ENCODE data around the gene SLC25A22.

The SLC25A22 gene

DNA sequence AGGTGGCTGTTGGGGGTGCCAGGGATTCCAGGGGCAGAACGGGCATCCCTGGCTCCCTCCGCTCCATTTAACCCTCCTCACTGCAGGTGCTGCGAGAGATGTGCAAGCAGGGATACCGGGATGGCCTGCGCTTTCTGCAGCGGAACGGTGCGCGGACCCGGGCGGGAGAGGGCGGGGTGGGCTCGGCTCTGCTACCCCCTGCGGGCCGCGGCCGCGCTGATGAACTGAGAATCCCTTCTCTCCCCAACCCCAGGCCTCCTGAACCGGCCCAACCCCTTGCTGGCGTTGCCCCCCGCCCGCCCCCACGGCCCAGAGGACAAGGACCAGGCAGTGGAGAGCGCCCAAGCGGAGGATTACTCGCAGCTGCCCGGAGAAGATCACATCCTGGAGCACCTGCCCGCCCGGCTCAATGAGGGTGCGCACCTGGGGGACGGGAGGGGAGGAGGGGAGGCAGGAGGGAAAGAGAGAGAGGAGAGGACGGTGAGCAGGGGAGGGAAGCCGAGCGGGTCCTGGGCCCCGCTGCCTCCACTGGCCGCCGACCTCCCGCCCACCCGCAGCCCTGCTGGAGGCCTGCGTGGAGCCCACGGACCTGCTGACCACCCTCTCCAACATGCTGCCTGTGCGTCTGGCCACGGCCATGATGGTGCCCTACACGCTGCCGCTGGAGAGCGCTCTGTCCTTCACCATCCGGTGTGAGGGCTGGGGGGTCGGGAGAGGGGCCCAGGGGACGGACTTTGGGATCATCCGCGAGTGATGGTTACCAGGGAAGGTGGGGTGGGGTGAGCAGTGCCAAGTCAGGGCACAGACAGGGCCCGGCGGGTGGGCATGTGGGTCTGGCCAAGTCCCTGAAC is 25.6 kb upstream of the SLC25A22 start:
- DNase-seq (ENCODE audit: low spot score): no peak
- no peak for FAIRE-seq

DNA sequence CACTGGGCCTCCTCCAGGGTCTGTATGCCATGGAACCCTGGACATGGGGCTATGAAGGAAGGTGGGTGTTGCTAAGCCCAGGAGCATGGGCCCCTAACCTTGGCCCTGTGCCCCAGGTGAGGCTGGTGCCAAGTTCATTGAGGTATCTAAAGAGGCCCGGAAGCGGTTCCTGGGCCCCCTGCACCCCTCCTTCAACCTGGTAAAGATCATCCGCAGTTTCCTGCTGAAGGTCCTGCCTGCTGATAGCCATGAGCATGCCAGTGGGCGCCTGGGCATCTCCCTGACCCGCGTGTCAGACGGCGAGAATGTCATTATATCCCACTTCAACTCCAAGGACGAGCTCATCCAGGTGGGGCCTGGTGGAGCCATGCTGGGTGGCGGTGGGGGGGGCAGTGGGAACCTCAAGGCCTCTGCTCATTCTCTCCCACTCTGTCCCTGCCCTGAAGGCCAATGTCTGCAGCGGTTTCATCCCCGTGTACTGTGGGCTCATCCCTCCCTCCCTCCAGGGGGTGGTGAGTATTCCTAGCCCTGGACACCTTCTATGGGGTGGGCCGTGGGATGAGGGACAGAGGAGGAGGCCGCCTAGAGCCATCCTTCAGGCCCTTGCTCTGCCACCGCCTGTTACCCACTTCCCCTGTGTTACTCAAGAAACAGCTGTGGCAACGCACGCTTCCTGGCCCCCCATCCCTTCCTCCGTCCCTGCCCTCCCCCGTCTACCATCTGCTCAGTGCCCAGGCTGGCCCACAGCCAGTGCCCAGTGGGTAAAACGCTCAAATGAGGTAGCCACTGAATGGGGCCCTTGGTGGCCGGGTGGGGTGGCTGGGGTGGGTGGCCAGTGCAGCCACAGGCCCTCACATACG is 23.7 kb upstream of the SLC25A22 start:
- DNase-seq (ENCODE audit: low spot score) (no peak), FAIRE-seq (no peak)

DNA sequence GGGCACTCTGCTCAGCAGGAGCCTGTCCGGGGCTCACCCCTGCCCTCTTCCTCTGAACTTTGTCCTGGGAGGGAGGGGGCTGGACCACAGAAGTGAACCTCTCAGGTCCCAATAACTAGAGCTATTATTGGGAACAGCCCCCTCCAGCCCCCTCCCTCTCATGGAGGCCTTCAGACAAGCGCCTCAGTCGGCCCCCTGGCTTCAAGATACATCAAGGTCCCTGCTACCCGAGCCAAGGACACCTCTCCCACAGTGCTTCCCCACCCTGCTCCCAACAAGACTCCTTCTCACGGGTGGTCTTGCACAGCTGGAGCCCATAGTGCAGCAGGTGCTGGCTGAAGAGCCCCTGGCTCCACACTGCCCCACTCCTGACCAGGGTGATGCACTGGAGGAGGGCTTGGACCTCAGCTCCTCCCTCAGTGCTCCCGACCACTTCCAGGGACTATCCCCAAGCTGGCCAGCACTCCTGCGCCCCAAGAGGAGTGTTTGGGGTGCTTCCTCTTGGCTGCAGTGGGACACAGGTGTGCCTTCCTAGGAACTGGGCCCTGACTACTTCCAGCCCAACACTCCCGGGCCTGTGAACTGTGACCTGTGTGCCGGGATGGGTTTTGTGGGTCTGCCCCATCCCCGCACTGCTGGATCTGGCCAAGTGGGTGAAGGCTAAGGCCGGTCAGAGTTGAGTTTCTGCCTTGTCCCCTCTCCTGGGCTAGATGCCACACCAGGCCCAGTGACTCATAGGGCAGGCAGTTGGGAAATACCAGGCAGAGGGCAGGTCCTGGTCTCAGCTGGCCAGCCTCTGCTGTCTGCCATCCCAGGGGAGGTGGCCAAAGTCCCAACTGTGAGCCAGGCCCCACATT is 22.8 kb upstream of the SLC25A22 start:
- DNase-seq (ENCODE audit: low spot score) (peak; percentile 85), FAIRE-seq (peak; percentile 80)

DNA sequence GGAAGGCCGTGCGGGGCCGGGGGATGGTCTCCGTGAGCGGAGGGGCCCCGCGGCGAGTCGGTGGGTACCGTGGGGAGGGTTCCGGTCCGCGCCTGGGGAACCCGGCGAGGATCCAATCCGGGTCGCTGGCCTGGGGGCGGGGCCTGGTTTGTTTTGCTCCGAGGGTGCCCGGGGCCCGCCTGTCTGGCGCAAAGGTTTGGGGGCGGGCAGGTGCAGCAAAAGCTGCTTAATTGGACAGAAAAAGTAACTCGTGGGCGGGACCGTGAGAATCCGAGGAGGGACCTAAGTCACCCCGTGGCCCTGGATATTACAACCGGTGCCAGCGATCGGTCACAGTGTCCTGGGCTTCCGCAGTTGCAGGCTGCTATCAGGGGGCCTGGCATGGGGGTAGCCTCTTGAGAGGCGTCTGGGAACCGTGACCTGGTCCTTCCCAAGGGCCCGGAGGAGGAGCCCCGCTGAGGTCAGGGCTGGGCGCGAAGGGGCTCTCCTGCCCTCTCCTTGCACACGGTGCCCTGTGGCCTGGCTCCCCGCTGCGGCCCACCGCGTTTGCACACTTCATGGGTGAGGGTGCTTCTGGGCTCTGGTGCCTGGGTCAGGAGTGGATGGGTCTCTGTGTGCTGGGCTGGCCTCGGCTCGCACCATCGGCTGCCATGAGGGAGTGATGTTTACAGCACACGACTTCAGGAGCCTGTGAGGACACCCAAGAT is 22.0 kb upstream of the SLC25A22 start:
- peak; percentile 61 for DNase-seq (ENCODE audit: low spot score)
- FAIRE-seq: peak; percentile 52

DNA sequence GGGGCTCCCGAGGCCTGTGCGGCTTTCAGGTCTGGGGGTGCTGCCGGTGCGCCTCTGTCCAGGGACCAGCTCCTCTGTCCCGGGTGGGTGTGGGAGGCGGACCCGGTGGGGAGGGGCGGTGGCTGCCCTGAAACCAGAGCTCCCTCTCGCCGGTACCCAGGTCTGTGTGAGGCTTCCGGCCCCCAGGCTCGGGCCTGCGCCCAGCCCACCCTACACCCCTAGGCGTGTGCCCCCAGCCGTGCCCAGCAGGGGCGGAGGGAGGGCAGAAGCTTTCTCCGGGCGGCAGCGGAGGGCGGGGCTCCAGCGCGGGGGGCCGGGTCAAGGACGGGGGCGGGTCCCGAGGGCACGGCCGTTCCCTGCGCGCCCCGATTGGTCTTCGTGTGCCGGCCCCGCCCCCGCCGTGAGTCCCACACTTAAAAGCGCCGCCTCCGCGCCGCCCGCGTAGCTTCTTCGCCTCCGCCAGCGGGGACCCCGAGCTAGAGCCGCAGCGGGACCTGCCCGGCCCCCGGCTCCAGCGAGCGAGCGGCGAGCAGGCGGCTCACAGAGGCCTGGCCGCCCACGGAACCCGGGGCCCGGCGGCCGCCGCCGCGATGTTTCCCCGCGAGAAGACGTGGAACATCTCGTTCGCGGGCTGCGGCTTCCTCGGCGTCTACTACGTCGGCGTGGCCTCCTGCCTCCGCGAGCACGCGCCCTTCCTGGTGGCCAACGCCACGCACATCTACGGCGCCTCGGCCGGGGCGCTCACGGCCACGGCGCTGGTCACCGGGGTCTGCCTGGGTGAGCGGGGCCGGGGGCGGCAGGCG is 21.2 kb upstream of the SLC25A22 start:
- FAIRE-seq (no peak), DNase-seq (ENCODE audit: low spot score) (peak; percentile 64)

DNA sequence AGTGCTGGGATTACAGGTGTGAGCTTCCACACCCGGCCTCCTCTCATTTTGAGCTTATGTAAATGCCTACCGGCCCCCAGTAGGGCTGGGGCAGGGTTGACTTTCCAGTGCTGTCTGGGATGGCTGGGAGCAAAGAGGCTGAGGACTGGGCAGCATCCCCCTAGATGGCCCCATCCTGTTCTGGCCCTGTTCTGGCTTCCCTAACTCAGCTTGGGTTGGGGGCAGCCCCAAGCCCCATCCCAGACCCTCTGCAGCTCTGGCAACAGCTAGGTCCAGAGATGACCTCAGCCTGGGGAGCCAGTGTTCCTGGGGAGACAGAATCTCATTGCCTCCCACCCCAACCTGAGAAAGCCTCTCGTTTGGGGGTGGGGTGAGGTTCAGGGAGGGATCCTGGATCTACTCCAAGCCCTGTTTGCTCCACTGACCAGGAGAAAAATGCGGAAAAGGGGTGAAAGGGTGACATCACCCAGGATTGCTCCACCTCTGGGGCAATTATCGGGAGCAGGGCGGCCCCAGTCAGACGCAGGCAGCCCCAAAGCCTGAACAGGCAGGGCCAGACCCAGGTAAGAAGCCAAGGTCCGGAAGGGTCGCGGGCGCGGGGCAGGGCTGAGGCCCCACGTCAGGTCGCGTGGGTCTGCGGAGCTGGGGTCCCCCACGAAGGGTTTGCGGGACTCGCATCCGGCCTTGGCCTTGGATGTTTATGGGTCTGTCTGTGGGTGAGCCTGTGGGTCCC is 20.5 kb upstream of the SLC25A22 start, which contains the start of gene PNPLA2:
Gene PNPLA2, plus strand, starts transcription at position 519 of the 733 bp plus-strand sequence. CDS start 805 bp downstream, outside the sequence.
- DNase-seq (ENCODE audit: low spot score) (no peak), FAIRE-seq (no peak)

DNA sequence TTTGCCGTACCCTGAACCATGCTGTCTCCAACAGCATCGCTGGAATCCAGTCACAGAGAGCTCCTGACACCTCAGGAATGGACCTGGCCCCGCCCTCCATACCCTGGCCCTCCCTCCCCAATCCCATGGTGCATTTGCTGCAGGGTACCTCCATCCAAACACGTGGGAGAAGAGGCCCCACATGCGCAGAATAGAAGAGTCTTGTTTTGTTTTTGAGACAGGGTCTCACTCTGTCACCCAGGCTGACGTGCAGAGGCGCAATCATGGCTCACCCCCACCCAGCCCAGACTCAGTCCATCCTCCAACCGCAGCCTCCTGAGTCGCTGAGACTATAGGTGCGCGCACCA is 18.3 kb upstream of the SLC25A22 start:
- no peak for FAIRE-seq

DNA sequence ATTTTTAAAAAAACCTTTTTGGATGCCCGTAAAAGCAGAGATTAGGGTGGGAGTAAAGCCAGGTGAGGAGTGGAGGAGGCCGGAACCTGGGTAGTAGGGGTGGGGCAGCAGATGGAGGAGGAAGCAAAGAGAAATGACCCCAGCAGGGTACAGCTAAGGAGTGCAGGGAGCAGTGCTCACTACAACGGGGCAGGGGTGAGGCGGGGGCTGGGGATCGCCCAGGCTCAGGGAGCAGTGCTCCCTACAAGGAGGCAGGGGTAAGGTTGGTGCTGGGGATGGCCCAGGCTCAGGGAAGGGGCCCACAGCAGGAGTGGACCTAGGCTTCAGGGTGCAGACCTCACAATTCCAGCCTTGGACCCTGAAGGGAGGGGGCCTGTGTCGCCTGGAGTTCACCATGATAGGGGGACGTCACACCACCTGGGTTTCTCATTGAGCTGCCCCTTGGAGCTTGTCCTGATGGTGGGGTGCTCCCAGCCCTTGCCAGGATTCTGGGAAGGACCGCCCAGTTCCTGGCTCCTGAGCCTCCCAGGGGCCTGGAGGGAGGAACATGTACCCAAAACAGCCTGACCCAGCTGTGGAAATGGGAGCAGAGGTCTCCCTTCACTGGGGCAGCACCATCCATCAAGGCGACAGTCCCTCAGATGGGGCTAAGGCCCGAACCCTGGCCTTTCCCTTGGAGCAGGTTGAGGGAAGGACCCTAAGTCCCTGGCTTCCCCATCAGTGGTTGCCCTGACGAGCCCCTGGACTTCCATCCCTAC is 17.8 kb upstream of the SLC25A22 start:
- FAIRE-seq: no peak
- DNase-seq (ENCODE audit: low spot score): no peak

More for the DNA sequence above, 18.3 kb upstream of the SLC25A22 start:
- DNase-seq (ENCODE audit: low spot score): no peak

DNA sequence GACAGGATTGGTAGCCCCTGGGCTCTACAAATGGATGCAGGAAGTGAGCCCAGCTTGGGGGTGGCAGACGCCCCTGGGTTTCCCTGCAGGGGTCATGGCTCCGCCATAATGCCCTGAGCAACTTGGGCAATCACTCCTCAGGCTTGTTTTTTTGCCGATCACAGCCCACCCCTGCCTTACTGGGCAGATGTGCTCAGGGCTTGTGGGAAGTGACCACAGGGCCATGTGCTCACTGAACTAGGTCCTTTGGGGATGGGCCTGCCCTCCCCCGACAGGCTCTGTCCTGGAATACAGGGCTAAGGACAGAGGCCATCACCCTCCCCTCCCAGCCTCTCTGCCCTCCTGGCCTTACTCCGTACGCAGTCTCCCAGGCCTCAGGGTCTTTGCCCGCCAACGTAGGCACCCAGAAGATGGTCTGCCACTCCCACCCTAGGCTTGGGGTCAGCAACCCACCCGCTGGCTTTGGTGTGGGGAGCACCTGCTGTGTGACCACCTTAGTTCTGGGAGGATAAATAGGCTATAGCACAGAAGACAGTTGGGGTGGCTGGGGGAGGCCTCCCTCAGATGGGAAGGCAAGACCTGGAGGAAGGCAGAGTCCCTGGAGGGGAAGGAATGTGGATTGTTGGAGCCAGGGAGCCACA is 15.5 kb upstream of the SLC25A22 start:
- DNase-seq (ENCODE audit: low spot score) (no peak), FAIRE-seq (no peak)

DNA sequence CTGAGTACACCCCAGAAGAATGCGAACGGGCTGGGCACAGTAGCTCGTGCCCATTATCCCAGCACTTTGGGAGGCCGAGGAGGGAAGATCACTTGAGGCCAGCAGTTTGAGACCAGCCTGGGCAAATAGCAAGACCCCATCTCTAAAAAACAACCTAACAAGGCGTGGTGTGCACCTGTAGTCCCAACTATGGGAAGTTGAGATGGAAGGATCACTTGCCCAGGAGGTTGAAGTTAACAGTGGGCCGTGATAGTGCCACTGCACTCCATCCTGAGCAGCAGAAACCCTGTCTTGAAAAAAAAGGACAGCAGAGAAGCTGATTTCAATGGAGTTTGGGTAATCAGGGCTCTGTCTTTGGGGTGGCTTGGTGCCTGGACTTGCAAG is 15.0 kb upstream of the SLC25A22 start:
- FAIRE-seq: no peak
- DNase-seq (ENCODE audit: low spot score): no peak

DNA sequence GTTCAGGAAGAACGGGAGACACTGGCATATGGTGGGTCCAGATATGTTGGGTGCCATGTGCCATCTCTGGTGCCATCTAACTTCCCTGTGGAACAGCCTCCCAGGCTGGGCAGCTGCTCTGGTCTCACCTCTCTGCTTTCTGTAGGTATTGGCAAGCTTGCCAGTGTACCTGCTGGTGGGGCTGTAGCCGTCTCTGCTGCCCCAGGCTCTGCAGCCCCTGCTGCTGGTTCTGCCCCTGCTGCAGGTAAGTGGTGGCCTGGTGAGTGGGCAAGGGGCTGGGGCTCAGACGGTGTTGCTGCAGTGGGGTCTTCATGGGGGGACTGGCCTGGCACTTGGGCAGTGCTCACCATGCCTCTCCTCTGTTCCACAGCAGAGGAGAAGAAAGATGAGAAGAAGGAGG is 14.3 kb upstream of the SLC25A22 start:
- FAIRE-seq: no peak

DNA sequence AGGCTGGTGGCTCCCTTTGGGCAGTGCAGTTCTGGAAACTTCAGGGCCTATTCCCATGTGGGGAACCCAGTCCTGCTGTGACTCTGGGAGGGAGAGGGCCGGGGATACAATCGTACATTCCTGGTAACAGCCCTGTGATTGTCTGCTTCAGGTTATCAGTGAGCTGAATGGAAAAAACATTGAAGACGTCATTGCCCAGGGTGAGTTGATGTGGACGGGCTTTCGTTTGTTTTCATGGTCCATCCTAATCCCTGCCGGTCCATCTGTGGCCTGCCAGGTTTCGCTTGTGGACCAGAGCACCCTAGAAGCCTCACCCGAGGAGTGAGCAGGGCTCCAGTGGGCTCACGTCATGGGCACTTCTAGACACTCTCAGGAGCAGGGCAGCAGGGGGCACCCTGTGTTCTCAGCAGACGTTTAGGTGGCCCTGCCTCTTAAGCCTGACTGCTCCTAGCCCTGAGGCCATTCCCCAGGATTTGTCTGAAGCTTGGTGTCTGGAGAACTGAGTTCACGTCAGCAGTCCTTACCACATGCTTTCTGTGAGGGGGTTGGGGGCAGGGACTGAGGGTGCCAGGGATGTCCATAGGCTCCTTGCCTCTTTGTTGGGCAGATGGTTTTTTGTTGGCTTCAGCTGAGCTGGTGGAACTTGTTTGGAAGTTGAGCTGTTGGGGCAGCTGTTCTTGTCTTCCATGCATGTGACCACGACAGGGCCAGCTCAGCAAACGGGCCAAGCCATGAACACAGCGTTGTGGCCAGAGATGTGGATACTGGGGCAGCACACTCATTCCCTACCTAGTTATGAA is 13.6 kb upstream of the SLC25A22 start:
- no peak for DNase-seq (ENCODE audit: low spot score)
- FAIRE-seq: no peak

More for the DNA sequence above, 14.3 kb upstream of the SLC25A22 start:
- DNase-seq (ENCODE audit: low spot score): no peak

DNA sequence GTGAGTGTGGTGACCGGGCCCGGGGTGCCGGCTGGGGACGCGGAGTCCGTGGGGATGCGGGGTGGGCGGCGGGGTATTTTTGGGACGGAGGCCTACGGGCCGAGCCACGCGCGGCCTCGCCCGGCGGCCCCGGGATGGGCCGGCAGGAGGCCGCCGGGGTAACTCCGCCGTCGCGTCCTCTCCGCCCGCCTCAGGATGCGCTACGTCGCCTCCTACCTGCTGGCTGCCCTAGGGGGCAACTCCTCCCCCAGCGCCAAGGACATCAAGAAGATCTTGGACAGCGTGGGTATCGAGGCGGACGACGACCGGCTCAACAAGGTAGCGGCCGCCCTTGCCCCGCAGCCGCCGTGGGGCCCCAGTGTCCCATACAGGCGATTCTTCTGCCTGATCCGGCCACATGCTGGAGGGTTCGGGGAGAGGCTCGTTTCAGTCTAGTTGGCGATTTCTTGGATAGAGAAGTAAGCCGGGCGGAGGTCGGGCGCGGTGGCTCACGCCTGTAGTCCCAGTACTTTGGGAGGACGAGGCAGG is 12.0 kb upstream of the SLC25A22 start:
- DNase-seq (ENCODE audit: low spot score): no peak
- FAIRE-seq: no peak

DNA sequence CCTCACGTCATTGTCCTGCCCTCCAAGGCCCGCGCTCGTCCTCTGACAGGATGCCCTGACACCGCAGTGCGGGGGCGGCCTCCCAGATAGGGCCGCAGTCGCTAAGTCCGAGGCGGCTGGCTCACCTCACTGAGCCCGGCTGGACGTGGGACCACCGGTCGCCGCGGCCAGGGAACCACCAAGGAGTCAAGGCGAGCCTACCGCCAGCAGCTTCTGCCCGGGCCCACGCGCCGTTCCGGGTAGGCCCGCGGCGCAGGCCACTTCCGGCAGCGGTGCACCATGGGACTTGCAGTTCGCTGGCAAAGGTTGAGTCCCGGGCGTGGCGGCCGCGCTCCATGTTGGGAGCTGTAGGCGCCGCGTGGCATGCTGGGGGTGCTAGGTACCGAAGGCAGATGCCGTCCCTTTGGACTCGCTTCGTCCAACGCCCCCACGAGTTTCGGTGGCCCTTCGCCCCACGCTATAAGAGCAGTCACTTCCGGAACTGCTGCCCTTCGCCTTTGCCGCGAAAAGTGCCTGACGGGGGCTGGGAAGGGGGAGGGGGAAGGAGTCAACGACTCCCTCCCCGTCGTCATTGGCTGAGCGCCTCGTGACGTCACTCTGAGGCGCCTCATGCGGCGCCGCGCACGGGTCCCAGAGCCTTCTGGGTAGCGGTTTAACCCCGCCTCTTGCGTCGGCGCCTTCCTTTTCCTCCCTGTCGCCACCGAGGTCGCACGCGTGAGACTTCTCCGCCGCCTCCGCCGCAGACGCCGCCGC is 11.4 kb upstream of the SLC25A22 start, which contains the start of gene RPLP2:
Gene RPLP2, plus strand, starts transcription at position 681 of the 753 bp plus-strand sequence. CDS start 268 bp downstream, outside the sequence.
- DNase-seq (ENCODE audit: low spot score) (peak; percentile 86), FAIRE-seq (no peak)

DNA sequence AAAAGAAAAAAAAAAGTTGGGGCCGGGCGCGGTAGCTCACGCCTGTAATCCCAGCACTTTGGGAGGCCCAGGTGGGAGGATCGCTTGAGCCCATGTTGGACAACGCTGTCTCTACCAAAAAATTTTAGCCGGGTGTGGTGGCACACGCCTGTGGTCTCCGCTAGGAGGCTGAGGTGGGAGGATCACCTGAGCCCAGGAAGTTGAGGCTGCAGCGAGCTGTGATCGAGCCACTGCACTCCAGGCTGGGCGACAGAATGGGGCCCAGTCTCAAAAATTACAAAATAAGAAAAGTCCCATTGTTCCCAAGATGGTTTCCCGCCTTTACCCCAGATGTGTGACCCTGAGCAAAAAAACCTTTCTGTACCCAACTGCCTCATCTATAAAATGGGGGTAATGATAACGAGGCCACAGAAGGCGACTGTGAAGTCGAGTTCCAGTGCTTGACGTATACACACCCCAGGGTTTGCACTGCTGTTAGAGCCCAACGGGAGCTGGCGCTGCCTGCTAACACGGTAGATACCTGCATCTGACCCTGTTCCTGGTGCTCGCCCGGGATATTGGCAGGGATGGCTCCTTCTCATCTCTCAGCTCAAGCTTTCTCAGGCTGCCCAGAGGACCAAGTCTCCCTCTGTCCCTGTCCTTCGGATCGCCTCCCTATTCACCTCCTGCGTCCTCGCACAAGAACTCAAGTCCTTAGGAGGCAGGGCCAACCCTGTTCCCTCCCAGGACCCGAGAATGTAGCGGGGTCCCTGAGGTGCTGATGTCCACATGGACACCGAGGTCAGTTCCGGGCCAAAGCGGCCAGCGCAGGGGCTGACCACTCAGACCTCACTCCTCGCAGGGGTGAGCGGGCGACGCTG is 10.6 kb upstream of the SLC25A22 start:
- DNase-seq (ENCODE audit: low spot score) (peak; percentile 70), FAIRE-seq (no peak)

All from RCC 7860 (cell line).